ENCODE results near the gene RLF. TPM values are rescaled to one million over a fixed set of nuclear protein-coding genes. Genes with fewer than 3 reads are reported as not detected.

RLF gene
- total RNA-seq, 6 donors from 2014 or later = 8.9 to 22.3 (median 11.0) TPM

DNA sequence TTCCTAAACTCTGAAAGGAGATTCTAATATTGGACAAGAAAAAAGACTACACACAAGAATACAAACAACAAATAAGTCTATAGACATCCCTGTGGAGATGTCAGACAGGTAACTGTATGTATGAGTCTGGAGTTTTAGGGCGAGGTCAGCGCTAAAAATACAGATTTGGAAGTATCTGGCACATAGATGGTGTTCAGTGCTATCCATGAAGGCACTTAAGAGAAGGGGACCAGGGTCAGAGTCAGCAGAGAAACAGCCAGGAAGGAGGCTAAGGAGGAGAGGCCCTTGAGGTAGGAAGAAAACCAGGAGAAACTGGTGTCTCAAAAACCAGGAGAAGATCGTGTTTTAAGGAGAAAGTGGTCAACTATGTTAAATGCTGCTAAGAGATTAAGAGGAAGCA, 114.9 kb downstream of the RLF start:
- DNase-seq = no peak
- TF ChIP-seq POLR2A (IDR thresholded peaks at IDR 0.05) (no peak), EP300 (IDR thresholded peaks at IDR 0.05) (no peak), POLR2AphosphoS5 (IDR thresholded peaks at IDR 0.05) (no peak), CTCF (IDR thresholded peaks at IDR 0.05) (no peak)
- no peaks in the 10 kb centered on the region for H3K27me3 ChIP-seq
- peaks cover 6 to 77% (median 28%) of the 10 kb centered on the region in 4 donors for H3K36me3 ChIP-seq
- no peak overlapping the region for H3K27ac ChIP-seq
- ATAC-seq (ENCODE audit: low FRiP score in 2 of 2) = no peak
- H3K9me3 ChIP-seq = no peaks in the 10 kb centered on the region
- no peak overlapping the region for H3K4me3 ChIP-seq
- 96 to 98% methylated on average over 3 of the region's 3 CpGs for WGBS, 2 donors
- H3K4me1 ChIP-seq = no peaks in the 10 kb centered on the region

GRCh38 chr1:40281853-40282252, 120.7 kb downstream of the RLF start:
- Histone ChIP-seq H3K4me1 (no peaks in the 10 kb centered on the region), H3K27ac (no peak overlapping the region), H3K27me3 (no peaks in the 10 kb centered on the region), H3K9me3 (no peaks in the 10 kb centered on the region), H3K4me3 (no peak overlapping the region), H3K36me3 (peaks cover 4 to 72% (median 26%) of the 10 kb centered on the region in 4 donors)
- WGBS, 2 donors = 61 to 66% methylated on average over 2 of the region's 2 CpGs
- ATAC-seq (ENCODE audit: low FRiP score in 2 of 2) = no peak
- TF ChIP-seq CTCF (IDR thresholded peaks at IDR 0.05) (no peak), POLR2AphosphoS5 (IDR thresholded peaks at IDR 0.05) (no peak), EP300 (IDR thresholded peaks at IDR 0.05) (no peak), POLR2A (IDR thresholded peaks at IDR 0.05) (no peak)
- DNase-seq = no peak

Small RNAs within 50 kb of the gene (small RNA-seq; reads per million reads assigned to genes)
- 0 reads per million in 4 donors for gene RNU6-1237P

Other genes with a start within 250 kb of the RLF start
- gene MFSD2A, start 206.2 kb upstream of the RLF start, total RNA-seq = 100 to 1,000 TPM in 3 of 6 donors, 10 to 100 TPM in 3; 63.9 to 196 (median 109) TPM
- 100 to 1,000 TPM; 113 to 502 (median 245) TPM for gene CAP1, start 120.7 kb upstream of the RLF start, total RNA-seq
- 100 to 1,000 TPM in 3 of 6 donors, 10 to 100 TPM in 3; 35.6 to 190 (median 95.3) TPM for gene PPT1, start 64.1 kb upstream of the RLF start, total RNA-seq
- not detected for gene TMCO2, start 86.5 kb downstream of the RLF start, total RNA-seq
- 10 to 100 TPM; 10.3 to 42.8 (median 34.1) TPM for gene ZMPSTE24, start 96.8 kb downstream of the RLF start, total RNA-seq
- 10 to 100 TPM in 1 of 6 donors, 1 to 10 TPM in 5; 4.2 to 30.4 (median 5.2) TPM for gene COL9A2, start 155.9 kb downstream of the RLF start, total RNA-seq
- 10 to 100 TPM; 68.7 to 95.3 (median 72.2) TPM for gene SMAP2, start 212.3 kb downstream of the RLF start, total RNA-seq